ENCODE data around the gene MLYCD.

MLYCD gene
- 5.0 to 12.6 (median 10.6) reads per million in 3 donors for total RNA-seq

GRCh38 chr16:83898463-83899271 is at the start of gene MLYCD:
Gene MLYCD (plus strand): TSS chr16:83899115. CDS start chr16:83899145, 30 bp downstream.
- Histone ChIP-seq H3K27ac (ENCODE audit: insufficient read depth, low read length, poor library complexity, severe bottlenecking) (peak within 1 kb of the TSS; percentile 31), H3K9me3 (ENCODE audit: control insufficient read depth, low read length) (no peaks in the 10 kb centered on the region), H3K4me3 (ENCODE audit: insufficient read depth, low read depth, low read length, poor library complexity, severe bottlenecking) (peak within 1 kb of the TSS; percentile 77), H3K4me1 (ENCODE audit: control insufficient read depth, insufficient read depth, low read length, poor library complexity, severe bottlenecking) (peaks cover 7% of the 10 kb centered on the region), H3K27me3 (replicated peaks; ENCODE audit: control insufficient read depth, insufficient read depth, low read length, poor library complexity, severe bottlenecking) (no peaks in the 10 kb centered on the region), H3K36me3 (ENCODE audit: control insufficient read depth, insufficient read depth, low read length) (no peaks in the 10 kb centered on the region)
- DNase-seq, result peak; percentile 52 to 68 (median 57)

- no peaks in the 10 kb centered on the region for H3K36me3 ChIP-seq (ENCODE audit: control insufficient read depth, insufficient read depth, low read length)
- no peak for DNase-seq
- H3K4me3 ChIP-seq (ENCODE audit: insufficient read depth, low read depth, low read length, poor library complexity, severe bottlenecking), result no peak overlapping the region
- no peaks in the 10 kb centered on the region for H3K4me1 ChIP-seq (ENCODE audit: control insufficient read depth, insufficient read depth, low read length, poor library complexity, severe bottlenecking)
- H3K27me3 ChIP-seq (replicated peaks; ENCODE audit: control insufficient read depth, insufficient read depth, low read length, poor library complexity, severe bottlenecking), result no peaks in the 10 kb centered on the region
- no peak overlapping the region for H3K27ac ChIP-seq (ENCODE audit: insufficient read depth, low read length, poor library complexity, severe bottlenecking)
- H3K9me3 ChIP-seq (ENCODE audit: control insufficient read depth, low read length), result no peaks in the 10 kb centered on the region
Observed at GRCh38 chr16:83849421-83849820, 49.5 kb upstream of the MLYCD start.

GRCh38 chr16:83850947-83851346 is 48.0 kb upstream of the MLYCD start:
- Histone ChIP-seq H3K27ac (ENCODE audit: insufficient read depth, low read length, poor library complexity, severe bottlenecking) (no peak overlapping the region), H3K9me3 (ENCODE audit: control insufficient read depth, low read length) (no peaks in the 10 kb centered on the region), H3K4me3 (ENCODE audit: insufficient read depth, low read depth, low read length, poor library complexity, severe bottlenecking) (no peak overlapping the region), H3K36me3 (ENCODE audit: control insufficient read depth, insufficient read depth, low read length) (no peaks in the 10 kb centered on the region), H3K27me3 (replicated peaks; ENCODE audit: control insufficient read depth, insufficient read depth, low read length, poor library complexity, severe bottlenecking) (no peaks in the 10 kb centered on the region), H3K4me1 (ENCODE audit: control insufficient read depth, insufficient read depth, low read length, poor library complexity, severe bottlenecking) (no peaks in the 10 kb centered on the region)
- no peak for DNase-seq

- no peaks in the 10 kb centered on the region for H3K9me3 ChIP-seq (ENCODE audit: control insufficient read depth, low read length)
- no peak overlapping the region for H3K27ac ChIP-seq (ENCODE audit: insufficient read depth, low read length, poor library complexity, severe bottlenecking)
Observed at GRCh38 chr16:83851473-83851872, 47.4 kb upstream of the MLYCD start.

GRCh38 chr16:83852774-83853173 is 46.1 kb upstream of the MLYCD start:
- H3K9me3 ChIP-seq (ENCODE audit: control insufficient read depth, low read length), result no peaks in the 10 kb centered on the region
- H3K4me3 ChIP-seq (ENCODE audit: insufficient read depth, low read depth, low read length, poor library complexity, severe bottlenecking), result no peak overlapping the region
- H3K36me3 ChIP-seq (ENCODE audit: control insufficient read depth, insufficient read depth, low read length), result no peaks in the 10 kb centered on the region
- no peaks in the 10 kb centered on the region for H3K27me3 ChIP-seq (replicated peaks; ENCODE audit: control insufficient read depth, insufficient read depth, low read length, poor library complexity, severe bottlenecking)
- H3K27ac ChIP-seq (ENCODE audit: insufficient read depth, low read length, poor library complexity, severe bottlenecking), result no peak overlapping the region
- DNase-seq, result no peak
- H3K4me1 ChIP-seq (ENCODE audit: control insufficient read depth, insufficient read depth, low read length, poor library complexity, severe bottlenecking), result no peaks in the 10 kb centered on the region

More at GRCh38 chr16:83851473-83851872, 47.4 kb upstream of the MLYCD start:
- no peak overlapping the region for H3K4me3 ChIP-seq (ENCODE audit: insufficient read depth, low read depth, low read length, poor library complexity, severe bottlenecking)
- no peaks in the 10 kb centered on the region for H3K27me3 ChIP-seq (replicated peaks; ENCODE audit: control insufficient read depth, insufficient read depth, low read length, poor library complexity, severe bottlenecking)
- DNase-seq, result no peak
- H3K4me1 ChIP-seq (ENCODE audit: control insufficient read depth, insufficient read depth, low read length, poor library complexity, severe bottlenecking), result no peaks in the 10 kb centered on the region
- H3K36me3 ChIP-seq (ENCODE audit: control insufficient read depth, insufficient read depth, low read length), result no peaks in the 10 kb centered on the region

GRCh38 chr16:83853834-83854233 is 45.1 kb upstream of the MLYCD start:
- H3K4me1 ChIP-seq (ENCODE audit: control insufficient read depth, insufficient read depth, low read length, poor library complexity, severe bottlenecking), result no peaks in the 10 kb centered on the region
- H3K9me3 ChIP-seq (ENCODE audit: control insufficient read depth, low read length), result no peaks in the 10 kb centered on the region
- no peaks in the 10 kb centered on the region for H3K27me3 ChIP-seq (replicated peaks; ENCODE audit: control insufficient read depth, insufficient read depth, low read length, poor library complexity, severe bottlenecking)
- DNase-seq, result no peak
- no peaks in the 10 kb centered on the region for H3K36me3 ChIP-seq (ENCODE audit: control insufficient read depth, insufficient read depth, low read length)
- H3K27ac ChIP-seq (ENCODE audit: insufficient read depth, low read length, poor library complexity, severe bottlenecking), result no peak overlapping the region
- H3K4me3 ChIP-seq (ENCODE audit: insufficient read depth, low read depth, low read length, poor library complexity, severe bottlenecking), result no peak overlapping the region

GRCh38 chr16:83854420-83854819 is 44.5 kb upstream of the MLYCD start:
- Histone ChIP-seq H3K4me3 (ENCODE audit: insufficient read depth, low read depth, low read length, poor library complexity, severe bottlenecking) (no peak overlapping the region), H3K27ac (ENCODE audit: insufficient read depth, low read length, poor library complexity, severe bottlenecking) (no peak overlapping the region), H3K4me1 (ENCODE audit: control insufficient read depth, insufficient read depth, low read length, poor library complexity, severe bottlenecking) (no peaks in the 10 kb centered on the region), H3K36me3 (ENCODE audit: control insufficient read depth, insufficient read depth, low read length) (no peaks in the 10 kb centered on the region), H3K27me3 (replicated peaks; ENCODE audit: control insufficient read depth, insufficient read depth, low read length, poor library complexity, severe bottlenecking) (no peaks in the 10 kb centered on the region), H3K9me3 (ENCODE audit: control insufficient read depth, low read length) (no peaks in the 10 kb centered on the region)
- DNase-seq, result no peak

GRCh38 chr16:83856792-83857191 is 42.1 kb upstream of the MLYCD start:
- Histone ChIP-seq H3K9me3 (ENCODE audit: control insufficient read depth, low read length) (no peaks in the 10 kb centered on the region), H3K27ac (ENCODE audit: insufficient read depth, low read length, poor library complexity, severe bottlenecking) (no peak overlapping the region), H3K4me3 (ENCODE audit: insufficient read depth, low read depth, low read length, poor library complexity, severe bottlenecking) (no peak overlapping the region), H3K36me3 (ENCODE audit: control insufficient read depth, insufficient read depth, low read length) (no peaks in the 10 kb centered on the region), H3K4me1 (ENCODE audit: control insufficient read depth, insufficient read depth, low read length, poor library complexity, severe bottlenecking) (no peaks in the 10 kb centered on the region), H3K27me3 (replicated peaks; ENCODE audit: control insufficient read depth, insufficient read depth, low read length, poor library complexity, severe bottlenecking) (no peaks in the 10 kb centered on the region)
- DNase-seq, result no peak

- Histone ChIP-seq H3K4me1 (ENCODE audit: control insufficient read depth, insufficient read depth, low read length, poor library complexity, severe bottlenecking) (no peaks in the 10 kb centered on the region), H3K36me3 (ENCODE audit: control insufficient read depth, insufficient read depth, low read length) (no peaks in the 10 kb centered on the region), H3K27ac (ENCODE audit: insufficient read depth, low read length, poor library complexity, severe bottlenecking) (no peak overlapping the region), H3K27me3 (replicated peaks; ENCODE audit: control insufficient read depth, insufficient read depth, low read length, poor library complexity, severe bottlenecking) (no peaks in the 10 kb centered on the region), H3K9me3 (ENCODE audit: control insufficient read depth, low read length) (no peaks in the 10 kb centered on the region), H3K4me3 (ENCODE audit: insufficient read depth, low read depth, low read length, poor library complexity, severe bottlenecking) (no peak overlapping the region)
- DNase-seq, result no peak
Observed at GRCh38 chr16:83859265-83859664, 39.6 kb upstream of the MLYCD start.

GRCh38 chr16:83862661-83863060 is 36.3 kb upstream of the MLYCD start:
- DNase-seq, result no peak
- H3K27me3 ChIP-seq (replicated peaks; ENCODE audit: control insufficient read depth, insufficient read depth, low read length, poor library complexity, severe bottlenecking), result no peaks in the 10 kb centered on the region
- no peak overlapping the region for H3K27ac ChIP-seq (ENCODE audit: insufficient read depth, low read length, poor library complexity, severe bottlenecking)
- H3K36me3 ChIP-seq (ENCODE audit: control insufficient read depth, insufficient read depth, low read length), result no peaks in the 10 kb centered on the region
- no peaks in the 10 kb centered on the region for H3K9me3 ChIP-seq (ENCODE audit: control insufficient read depth, low read length)
- H3K4me1 ChIP-seq (ENCODE audit: control insufficient read depth, insufficient read depth, low read length, poor library complexity, severe bottlenecking), result no peaks in the 10 kb centered on the region
- H3K4me3 ChIP-seq (ENCODE audit: insufficient read depth, low read depth, low read length, poor library complexity, severe bottlenecking), result no peak overlapping the region
